COLO668 (cell line): Measurements from ENCODE around the gene AFAP1.
"Not testable (repeated sequence)": the region's sequence is repeated elsewhere in the genome, so short reads cannot be mapped to it uniquely, and the experiment has no call there.

Source experiments
- DNase-seq: peaks from one replicate; lab custom pipeline; 2025; ENCODE audit not compliant: unreplicated experiment; lab: John Stamatoyannopoulos, UW

The AFAP1 gene

DNA sequence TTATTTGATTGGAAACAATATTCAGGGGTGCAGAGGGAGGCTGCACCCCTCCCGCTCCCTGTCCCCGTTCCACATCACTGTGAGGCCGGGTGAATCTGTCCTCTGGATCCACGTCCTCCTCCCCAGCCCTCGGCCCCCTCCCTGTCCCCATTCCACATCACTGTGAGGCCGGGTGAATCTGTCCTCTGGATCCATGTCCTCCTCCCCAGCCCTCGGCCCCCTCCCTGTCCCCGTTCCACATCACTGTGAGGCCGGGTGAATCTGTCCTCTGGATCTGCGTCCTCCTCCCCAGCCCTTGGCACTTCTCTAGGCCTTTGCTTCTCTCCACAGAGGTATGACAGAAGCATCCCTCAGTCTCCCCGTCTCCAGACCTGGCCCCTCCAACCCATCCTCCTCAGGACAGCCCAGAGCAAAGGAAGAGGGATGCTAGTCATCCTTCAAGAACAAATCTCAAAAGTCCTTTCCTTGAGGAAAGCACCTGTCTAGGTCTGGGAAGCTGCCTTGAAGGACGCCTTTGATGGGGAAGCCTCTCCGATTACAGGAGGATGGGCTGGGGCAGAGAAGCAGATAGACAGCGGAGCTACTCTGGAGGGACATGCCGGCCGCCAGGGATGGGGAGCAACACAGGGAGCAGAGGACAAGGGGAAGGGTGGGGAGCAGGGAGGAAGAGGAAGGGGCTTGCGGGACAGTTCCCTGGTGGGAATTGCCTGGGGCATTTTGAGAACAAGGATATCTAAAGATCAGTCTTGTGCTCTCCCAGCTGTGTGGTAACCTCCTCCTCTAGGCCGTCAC lies 10.8 kb upstream of the AFAP1 start:
- DNase-seq, result no peak

DNA sequence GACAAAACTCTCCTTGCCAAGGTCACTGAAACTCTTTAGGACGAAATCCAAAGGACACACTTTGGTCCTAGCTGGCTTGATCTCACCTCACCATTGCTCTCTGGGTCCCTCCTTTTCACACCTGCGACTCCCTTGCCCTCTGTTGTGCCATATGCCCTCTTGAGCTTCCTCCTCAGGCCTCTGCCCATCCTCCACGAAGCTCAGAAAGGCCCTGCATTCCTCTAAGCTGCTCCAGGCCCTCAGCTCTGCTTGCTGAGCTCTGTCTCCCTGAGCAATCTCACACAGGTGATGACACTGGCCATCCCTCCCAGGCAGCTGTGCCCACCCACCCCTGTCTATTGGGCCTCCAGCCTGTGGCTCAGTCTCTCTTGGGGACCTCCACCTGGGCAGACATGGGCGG lies 10.1 kb upstream of the AFAP1 start:
- no peak for DNase-seq

DNA sequence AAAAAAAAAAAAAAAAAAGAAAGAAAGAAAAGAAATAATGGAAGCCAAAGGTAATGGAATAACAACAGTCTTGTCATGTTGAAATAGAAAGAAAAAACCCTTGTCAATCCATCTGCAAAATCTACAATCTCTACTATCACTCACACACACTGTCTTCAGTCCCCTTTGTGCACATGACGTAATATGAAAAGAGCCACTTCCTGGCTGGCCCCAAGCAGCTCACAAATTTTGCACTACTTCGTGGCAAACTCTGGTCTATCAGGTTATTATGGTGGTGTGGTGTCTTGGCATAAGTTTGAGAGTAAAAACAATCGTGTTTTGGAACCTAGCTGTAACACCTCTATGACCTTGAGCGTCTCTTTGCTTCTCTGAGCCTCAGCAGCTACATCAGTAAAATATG lies 8.3 kb upstream of the AFAP1 start:
- DNase-seq, result no peak

DNA sequence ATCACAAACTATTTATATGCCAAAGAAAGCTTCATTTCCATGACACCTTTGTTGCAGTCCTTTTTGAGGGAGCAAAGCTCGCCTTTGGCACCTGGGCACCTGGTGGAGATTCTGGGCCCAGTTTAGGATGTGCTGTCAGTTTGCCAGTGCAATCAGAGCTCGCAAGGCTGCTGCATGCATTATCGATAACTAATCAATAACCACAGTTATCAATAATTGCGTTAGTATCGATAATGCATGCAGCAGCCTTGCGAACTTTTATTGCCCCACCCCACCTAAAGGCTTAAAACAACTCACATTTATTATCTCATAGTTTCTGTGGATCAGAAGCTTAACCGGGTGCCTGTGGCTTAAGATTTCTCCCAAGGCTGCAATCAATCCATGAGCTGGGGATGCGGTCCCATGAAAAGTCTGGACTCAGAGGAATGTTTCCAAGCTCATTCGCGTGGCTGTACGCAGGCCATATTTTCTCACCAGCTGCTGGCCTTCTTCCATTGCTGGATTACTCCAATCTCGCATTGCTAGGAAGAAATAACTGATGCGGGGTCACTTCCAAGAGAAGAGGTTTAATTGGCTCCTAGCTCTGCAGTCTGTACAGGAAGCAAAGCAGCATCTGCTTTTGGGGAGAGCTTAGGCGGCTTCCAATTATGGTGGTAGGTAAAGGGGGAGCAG lies 6.2 kb upstream of the AFAP1 start:
- no peak for DNase-seq

DNA sequence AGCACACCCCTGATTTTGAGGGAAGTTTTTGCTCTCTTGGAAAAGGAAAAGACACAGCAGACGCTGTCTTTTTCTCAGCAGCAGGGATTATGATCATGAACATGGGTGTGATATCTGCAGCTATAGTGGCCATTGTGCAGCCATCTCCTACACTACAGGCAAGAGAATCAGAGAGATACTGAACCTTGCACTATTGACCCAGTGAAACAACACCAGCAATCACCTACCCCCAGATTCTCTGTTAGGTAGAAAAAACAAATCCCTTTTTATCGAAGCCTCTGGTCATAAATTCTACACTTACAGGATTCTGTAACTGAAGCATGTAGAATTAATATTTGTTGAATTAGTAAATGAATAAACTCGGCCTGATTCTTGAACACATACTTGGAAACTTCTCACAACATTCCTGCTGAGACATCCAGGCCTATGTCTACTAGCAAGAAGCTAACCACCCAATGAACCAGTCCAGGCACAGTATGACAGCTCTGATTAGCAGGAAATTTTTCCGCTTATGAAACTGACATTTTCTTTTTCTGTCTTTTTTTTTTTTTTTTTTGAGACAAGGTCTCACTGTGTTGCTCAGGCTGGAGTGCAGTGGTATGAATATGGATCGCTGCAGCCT lies 5.0 kb upstream of the AFAP1 start:
- DNase-seq, result no peak

DNA sequence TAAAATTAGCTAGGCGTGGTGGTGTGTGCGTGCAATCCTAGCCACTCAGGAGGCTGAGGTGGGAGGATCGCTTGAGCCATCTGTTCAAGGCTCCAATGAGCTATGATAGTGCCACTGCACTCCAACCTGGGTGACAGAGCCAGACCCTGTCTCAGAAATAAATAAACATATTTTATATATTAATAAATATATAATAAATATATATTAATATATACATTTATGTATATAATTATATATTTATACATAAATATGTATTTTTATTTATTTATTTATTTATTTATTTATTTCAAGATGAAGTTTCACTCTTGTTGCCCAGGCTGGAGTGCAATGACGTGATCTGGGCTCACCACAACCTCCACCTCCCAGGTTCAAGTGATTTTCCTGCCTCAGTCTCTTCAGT lies 4.0 kb upstream of the AFAP1 start:
- DNase-seq, result not testable (repeated sequence)

DNA sequence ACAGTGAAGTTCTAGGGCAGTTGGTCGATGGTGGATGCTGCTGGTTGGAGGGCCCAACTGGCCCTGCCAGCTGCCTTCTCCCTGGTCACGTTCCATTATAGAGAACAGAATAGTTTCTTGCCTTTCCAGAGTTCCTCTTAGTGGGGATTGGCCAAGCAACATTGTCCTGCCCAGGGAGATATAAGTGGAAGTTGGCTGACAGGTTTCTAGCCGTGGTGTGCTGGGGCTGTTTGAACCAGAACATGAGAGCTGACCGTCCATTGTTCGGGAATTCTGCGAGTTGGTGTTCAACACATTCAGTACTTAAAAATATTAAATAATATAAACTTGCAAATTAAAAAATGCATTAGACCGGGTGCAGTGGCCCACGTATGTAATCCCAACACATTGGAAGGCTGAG lies 3.5 kb upstream of the AFAP1 start:
- DNase-seq, result no peak

DNA sequence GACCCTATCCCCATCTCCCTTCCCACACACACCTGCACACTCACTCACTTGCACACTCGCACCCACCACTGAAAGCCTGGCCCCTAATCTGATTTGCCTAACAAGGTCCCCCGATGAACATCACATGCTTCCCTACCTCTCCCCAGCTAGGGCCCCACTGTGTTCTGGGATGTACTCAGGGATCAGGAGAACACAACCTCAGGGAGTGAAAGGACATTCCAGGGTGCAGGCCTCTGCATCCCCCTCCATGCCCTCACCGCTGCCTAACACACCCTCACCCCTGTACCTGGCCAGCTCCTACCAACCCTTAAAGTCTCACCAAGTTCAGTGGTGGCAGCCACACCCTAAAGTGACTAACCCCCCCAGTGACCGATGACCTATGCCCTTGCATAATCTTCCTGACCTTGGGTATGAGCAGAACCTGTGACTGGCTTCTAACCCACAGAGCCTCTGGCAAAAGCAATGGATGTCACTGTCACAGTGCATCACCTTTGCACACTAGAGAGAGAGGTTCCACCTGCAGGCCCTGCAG lies 2.4 kb upstream of the AFAP1 start:
- no peak for DNase-seq

DNA sequence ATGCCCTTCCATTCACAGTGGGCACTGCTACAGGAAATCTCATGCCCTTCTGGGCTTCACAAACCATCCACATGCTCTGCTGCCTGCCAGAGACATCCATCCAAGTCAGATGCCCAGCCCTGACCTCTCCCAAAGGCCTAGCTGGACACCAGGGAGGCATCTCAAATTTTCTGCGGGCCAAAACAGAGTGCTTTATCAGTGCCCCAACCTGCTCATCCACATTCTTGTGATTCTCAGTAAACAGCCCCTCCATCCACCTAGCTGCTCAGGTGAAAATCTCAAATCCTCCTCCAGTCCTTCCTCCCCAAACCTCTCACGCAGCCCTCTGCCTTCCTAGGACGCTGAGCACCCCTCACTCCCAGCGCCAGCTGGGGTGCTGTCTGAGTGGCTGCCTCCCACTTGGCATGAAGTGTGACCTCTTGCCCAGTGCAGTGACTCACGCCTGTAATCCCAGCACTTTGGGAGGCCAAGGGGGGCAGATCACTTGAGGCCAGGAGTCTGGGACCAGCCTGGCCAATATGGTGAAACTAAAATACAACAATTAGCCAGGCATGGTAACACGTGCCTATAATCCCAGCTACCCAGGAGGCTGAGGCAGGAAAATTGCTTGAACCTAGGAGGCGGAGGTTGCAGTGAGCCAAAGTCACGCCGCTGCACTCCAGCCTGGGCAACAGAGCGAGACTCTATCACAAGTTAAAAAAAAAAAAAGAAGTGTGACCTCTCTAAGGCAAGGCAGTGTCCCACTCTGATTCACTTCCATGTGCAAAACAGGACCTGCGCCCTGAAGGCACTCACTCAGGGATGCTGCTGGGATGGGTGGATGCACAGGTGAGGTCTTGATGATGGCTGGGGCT lies 1.7 kb upstream of the AFAP1 start:
- DNase-seq, result no peak

DNA sequence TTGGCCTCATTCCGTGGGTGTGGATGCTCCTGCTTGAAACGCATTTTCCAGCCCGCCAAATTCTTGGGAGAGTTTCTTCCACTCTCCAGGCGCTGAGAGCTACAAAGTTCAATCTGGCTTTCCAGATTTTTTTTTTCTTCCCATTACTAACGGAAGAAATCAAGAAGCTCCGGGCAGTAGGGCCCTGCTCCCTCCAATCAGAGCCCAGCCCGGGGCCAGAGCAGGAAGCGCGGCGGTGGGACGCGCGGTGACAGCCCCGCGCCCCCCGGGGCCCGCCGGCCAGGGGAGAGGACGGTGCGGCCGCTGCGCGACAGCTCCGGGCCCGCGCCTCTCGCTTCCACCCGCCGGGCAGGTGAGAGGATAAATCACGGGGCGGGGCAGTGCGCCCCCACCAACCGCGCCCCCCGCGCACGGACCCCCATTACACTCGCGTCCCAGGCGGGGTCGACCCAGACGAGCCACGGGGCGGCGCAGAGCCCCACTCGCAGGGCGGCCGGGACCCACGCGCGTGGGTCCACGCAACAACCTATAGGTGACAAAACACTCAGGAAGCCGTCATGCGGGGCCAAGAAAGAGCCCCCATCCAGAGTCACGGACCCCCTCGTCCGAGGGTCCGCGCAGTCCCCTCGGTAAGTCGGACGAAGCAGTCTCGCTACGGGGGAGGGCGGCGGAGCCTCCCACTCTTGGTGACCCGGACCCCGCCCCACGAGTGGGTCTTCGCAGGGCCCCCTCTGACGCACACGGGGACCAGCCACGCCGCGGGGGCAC lies 868 bp downstream of the AFAP1 start:
- DNase-seq, result no peak

DNA sequence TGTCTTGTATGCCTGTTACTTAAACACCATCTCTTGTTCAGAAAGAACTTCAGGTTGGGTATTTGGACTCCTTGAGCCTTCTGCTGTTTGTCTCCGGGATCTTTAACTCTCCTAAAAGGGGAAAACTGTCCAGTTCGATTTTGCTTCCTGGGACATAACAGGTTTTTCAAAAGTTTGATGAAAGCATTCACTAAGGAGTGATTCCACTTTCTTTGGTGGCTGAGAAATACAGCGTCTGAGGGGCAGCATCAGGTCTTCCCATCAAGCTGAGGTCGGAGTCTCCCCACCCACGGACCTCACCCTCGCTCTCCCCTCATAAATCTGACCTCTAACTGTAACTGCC lies 1.4 kb downstream of the AFAP1 start:
- no peak for DNase-seq

DNA sequence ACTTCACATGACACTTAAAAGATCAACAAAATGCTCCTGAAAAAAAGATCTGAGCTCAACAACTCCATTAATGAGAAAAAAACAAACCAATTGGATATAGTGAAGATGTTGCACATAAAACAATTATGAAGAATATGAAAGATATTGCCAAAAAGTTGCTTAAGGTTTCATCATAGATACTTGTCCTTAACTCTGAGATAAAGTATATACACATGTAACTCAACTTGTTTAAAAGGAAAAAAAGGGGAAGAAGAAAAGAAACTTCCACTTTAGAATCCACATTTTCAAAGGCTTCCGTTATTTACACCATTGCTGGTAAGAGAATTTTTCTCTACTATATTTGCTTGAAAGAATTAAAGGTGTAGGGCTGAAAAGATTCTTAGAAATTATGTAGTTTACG lies 2.7 kb downstream of the AFAP1 start:
- no peak for DNase-seq

DNA sequence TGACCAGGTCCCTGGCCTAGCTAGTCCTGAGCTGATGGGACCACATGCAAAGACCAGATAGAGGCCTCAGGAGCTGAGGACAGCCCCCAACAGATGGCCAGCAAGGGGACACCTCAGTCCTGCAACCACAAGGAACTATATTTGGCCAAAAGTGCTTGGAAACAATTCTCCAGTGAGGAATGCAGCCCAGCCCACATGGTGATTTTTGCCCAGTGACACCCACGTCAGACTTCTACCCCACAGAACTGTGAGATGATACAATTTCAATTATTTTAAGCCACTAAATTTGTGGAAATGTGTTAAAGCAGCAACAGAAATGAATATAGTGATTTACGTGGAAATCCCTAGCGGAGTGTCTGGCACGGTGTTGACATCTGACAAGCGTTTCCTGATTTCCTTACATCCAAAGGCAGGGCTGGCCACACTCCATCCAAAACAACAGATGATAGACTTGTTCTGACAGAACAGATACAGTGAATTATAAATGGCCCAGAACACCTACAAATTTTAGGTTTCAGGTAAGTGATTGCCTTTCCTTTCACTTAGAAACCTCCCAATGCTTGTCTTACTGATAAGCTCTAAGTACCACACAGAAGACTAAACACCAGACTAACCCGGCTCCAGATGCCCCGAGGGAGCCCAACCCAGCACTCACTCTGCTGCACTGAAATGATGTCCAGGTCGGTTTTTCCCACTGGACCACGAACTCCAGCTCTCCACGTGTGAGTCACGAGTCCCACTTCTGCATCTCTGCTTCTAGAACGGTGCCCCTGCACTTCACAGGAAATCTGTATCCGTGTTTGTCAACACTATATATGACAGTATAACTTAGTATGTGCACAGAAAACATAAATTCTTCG lies 5.8 kb downstream of the AFAP1 start:
- DNase-seq, result no peak

DNA sequence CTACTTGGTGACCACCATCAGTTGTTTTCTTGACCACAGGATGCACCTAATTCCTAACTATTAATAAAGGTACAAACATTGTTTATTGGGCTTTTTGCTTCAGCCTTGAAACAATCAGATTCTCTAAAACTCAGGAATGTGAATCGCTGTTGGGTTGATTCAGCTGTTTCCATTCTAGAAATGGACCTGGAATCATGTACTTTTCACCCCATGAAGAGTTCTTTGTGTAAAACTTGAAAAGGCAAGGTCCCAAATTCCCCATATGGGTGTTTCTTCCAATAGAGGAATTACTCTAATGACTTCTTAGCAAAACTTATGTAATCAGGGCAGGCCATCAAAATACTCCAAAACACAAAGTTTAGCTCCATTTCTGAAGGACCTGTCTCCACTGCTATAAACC lies 7.4 kb downstream of the AFAP1 start:
- no peak for DNase-seq

DNA sequence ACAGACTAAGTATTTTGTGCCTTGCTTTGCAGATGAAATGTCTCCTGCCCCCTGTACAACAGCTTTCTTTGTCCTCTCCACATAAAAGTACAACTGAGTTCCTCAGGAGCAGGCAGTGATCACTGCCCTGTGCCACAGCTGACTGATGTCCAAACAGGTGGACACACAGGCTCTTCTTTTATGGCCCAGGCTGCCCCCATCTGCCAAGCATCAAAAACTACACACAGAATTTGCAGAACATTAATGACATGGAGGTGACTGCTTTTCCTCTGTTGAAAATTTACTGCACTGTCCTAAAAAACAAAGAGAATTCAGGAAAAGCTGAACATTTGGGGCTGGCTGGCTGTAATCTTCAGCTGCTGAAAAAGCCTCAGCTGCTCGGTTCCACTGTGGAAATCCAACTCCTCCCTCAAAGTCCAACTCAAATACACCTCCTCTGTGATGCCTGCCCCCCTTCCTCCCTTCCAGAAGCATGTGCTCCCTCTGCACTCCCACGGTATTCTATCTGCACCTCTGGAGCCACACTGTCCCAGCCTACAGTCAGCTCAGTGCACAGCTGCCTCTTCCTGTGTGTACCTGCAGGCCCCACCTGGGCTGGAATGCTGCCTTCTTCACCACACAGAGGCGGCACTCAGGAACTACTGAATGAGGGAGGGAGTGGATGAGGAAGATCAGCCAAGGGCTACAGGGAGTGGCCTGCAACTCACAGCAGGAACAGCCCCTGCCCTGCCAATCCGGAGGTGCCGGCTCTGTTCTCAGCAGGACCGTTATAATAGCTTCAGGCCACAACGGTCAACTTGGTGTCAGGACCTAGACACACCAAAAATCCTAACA lies 10.3 kb downstream of the AFAP1 start:
- no peak for DNase-seq

DNA sequence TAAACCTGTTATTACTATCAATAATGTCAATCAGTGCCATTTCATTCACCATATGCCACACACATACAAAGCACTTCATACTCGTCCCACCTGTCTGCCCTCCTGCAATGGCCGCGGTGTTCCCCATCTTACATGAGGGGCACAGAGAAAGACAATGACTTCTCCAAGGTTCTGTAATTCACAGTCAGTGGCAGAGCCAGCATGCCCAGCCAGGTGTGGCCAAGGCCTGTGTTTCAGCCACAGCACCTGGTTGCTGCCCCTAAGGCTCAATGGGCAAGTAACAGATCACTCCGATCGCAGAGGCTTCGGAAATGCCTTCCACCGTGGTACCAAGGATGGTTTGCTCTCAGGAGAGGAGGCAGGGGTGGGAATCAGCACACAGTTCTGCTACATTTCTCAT lies 10.9 kb downstream of the AFAP1 start:
- DNase-seq, result no peak

DNA sequence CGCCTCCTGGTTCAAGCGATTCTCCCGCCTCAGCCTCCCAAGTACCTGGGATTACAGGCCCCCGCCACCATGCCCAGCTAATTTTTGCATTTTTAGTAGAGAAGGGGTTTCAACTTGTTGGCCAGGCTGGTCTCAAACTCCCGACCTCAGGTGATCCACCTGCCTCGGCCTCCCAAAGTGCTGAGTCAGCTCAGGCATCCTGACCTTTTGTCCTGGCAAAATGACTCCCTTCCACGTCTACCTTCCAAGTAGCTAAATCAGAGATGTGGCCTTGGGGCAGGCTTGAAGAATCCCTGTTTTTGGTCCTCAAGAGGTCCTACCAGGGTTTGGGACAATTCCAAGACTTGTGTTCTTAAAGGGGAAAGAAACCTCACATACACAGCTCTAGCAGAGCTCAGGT lies 12.8 kb downstream of the AFAP1 start:
- no peak for DNase-seq

DNA sequence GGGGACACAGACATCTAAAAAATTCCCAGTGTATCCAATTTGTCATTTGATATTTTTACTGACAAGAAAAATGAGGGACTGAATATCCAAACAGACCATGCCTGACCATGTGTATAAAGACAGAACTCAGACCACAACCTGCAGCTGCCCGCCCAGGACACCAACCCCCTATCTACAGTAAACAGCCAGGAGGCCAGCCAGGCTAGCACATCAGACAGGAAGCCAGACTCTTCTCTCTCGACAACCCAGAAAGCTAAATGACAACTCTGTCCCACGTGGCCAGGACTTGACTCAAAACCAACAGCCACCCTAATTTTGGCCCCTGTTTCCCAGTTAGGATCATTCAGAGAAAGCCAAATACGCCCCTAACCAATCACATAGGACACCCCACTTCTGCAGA lies 15.1 kb downstream of the AFAP1 start:
- DNase-seq, result no peak

DNA sequence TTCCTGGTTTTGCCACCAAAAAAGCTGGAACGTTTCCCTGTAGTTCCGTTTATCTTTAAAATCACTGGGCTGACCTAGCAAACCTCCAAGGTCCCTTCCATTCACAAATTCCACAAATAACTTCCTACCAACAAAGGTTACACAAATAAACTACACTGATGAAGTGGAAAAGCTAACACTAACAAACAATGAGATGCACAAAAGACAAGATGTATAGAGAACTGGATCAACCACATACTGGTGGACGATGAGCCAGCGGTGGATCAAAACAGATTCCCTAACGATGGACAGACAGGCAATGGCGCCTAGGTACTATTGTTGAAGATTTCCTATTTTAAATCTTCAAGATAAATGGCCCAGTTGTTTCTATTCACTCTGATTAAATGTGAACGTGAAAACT lies 15.5 kb downstream of the AFAP1 start:
- DNase-seq, result no peak
